ENCODE data around the gene TSPAN4. TPM values are rescaled to one million over a fixed set of nuclear protein-coding genes. Genes with fewer than 3 reads are reported as not detected.

The TSPAN4 gene
- total and polyA plus RNA-seq, 8 donors, result 10.5 to 116 (median 28.4) TPM

- no peak for TF ChIP-seq CTCF (IDR thresholded peaks at IDR 0.05)
- TF ChIP-seq EP300 (IDR thresholded peaks at IDR 0.05), result no peak
- TF ChIP-seq POLR2A (IDR thresholded peaks at IDR 0.05), result no peak
- no peak for TF ChIP-seq POLR2AphosphoS5 (IDR thresholded peaks at IDR 0.05)
- H3K9me3 ChIP-seq, result no peaks in the 10 kb centered on the region
- intact Hi-C loops (cut with DNase I; ENCODE audit: low total_unique reads), result no loop called here
- 77 to 90% (median 79%) methylated on average over 28 to 31 of the region's 31 CpGs for WGBS, 5 donors
- peaks cover 37 to 60% (median 46%) of the 10 kb centered on the region in 4 donors for H3K4me1 ChIP-seq
- no peak for DNase-seq
- H3K27me3 ChIP-seq, result peaks cover 5 to 22% (median 10%) of the 10 kb centered on the region in 3 donors
- peak overlapping the region in 3 of 4 donors; percentile 66 to 96 (median 87) for H3K4me3 ChIP-seq
- H3K27ac ChIP-seq, result peak overlapping the region in 2 of 5 donors; percentile 87 to 91
- peaks cover 17 to 40% (median 29%) of the 10 kb centered on the region in 4 donors for H3K36me3 ChIP-seq
Measured at GRCh38 chr11:794013-794765, 48.5 kb upstream of the TSPAN4 start.

GRCh38 chr11:794766-795633 lies 47.7 kb upstream of the TSPAN4 start:
- H3K4me1 ChIP-seq, result peaks cover 34 to 52% (median 41%) of the 10 kb centered on the region in 4 donors
- intact Hi-C loops (cut with DNase I; ENCODE audit: low total_unique reads), result no loop called here
- 20 to 39% (median 31%) methylated on average over 32 to 38 of the region's 38 CpGs for WGBS, 5 donors
- peak overlapping the region; percentile 66 to 96 (median 77) for H3K4me3 ChIP-seq
- peaks cover 20 to 48% (median 37%) of the 10 kb centered on the region in 4 donors for H3K36me3 ChIP-seq
- no peaks in the 10 kb centered on the region for H3K9me3 ChIP-seq
- TF ChIP-seq POLR2AphosphoS5 (IDR thresholded peaks at IDR 0.05) (no peak), CTCF (IDR thresholded peaks at IDR 0.05) (no peak)
- H3K27ac ChIP-seq, result peak overlapping the region; percentile 86 to 92 (median 89)
- DNase-seq, result peak; percentile 64 to 73
- peaks cover under 1 to 14% (median 2%) of the 10 kb centered on the region in 3 donors for H3K27me3 ChIP-seq

- intact Hi-C loops (cut with DNase I; ENCODE audit: low total_unique reads), result no loop called here
- WGBS, 5 donors, result 2 to 3% (median 2%) methylated on average over 8 to 26 of the region's 26 CpGs
- Histone ChIP-seq H3K9me3 (no peaks in the 10 kb centered on the region), H3K4me1 (peaks cover 34 to 49% (median 39%) of the 10 kb centered on the region in 4 donors), H3K36me3 (peaks cover 21 to 57% (median 46%) of the 10 kb centered on the region in 4 donors), H3K4me3 (peak overlapping the region; percentile 66 to 96 (median 77)), H3K27me3 (peaks cover 0 to 5% (median 0%) of the 10 kb centered on the region in 3 donors), H3K27ac (peak overlapping the region; percentile 86 to 92 (median 90))
- peak; percentile 77 to 93 for DNase-seq
- TF ChIP-seq POLR2AphosphoS5 (IDR thresholded peaks at IDR 0.05) (peak in 2 of 3 donors; percentile 53 to 66), EP300 (IDR thresholded peaks at IDR 0.05) (no peak), POLR2A (IDR thresholded peaks at IDR 0.05) (no peak), CTCF (IDR thresholded peaks at IDR 0.05) (no peak)
Measured at GRCh38 chr11:795634-796564, 46.8 kb upstream of the TSPAN4 start.

All from stomach (tissue), 9 donors.